Measurements from ENCODE around the gene SEMA3C. TPM values are rescaled to one million over a fixed set of nuclear protein-coding genes. Genes with fewer than 3 reads are reported as not detected.
"Not testable (repeated sequence)": the region's sequence is repeated elsewhere in the genome, so short reads cannot be mapped to it uniquely, and the experiment has no call there.

SEMA3C gene
- total RNA-seq, 1 experiment from 2014 or later: 63.5 TPM

GRCh38 chr7:80926955-80927354 is 8.1 kb upstream of the SEMA3C start:
- DNase-seq (ENCODE audit: low read depth): not testable (repeated sequence)

- DNase-seq (ENCODE audit: low read depth): no peak
Measured at GRCh38 chr7:80924090-80924489, 5.2 kb upstream of the SEMA3C start.

- DNase-seq (ENCODE audit: low read depth): no peak
Measured at GRCh38 chr7:80923211-80923612, 4.4 kb upstream of the SEMA3C start.

GRCh38 chr7:80922253-80923049 is 3.6 kb upstream of the SEMA3C start:
- no peak for DNase-seq (ENCODE audit: low read depth)

- DNase-seq (ENCODE audit: low read depth): no peak
Measured at GRCh38 chr7:80921130-80921529, 2.3 kb upstream of the SEMA3C start.

- no peak for DNase-seq (ENCODE audit: low read depth)
Measured at GRCh38 chr7:80918399-80918798, 452 bp downstream of the SEMA3C start.

GRCh38 chr7:80916770-80917741 is 1.8 kb downstream of the SEMA3C start:
- DNase-seq (ENCODE audit: low read depth): peak; percentile 81

GRCh38 chr7:80910228-80910627 is 8.6 kb downstream of the SEMA3C start:
- DNase-seq (ENCODE audit: low read depth): no peak

- DNase-seq (ENCODE audit: low read depth): no peak
Measured at GRCh38 chr7:80908360-80908797, 10.5 kb downstream of the SEMA3C start.

GRCh38 chr7:80907612-80908011 is 11.2 kb downstream of the SEMA3C start:
- no peak for DNase-seq (ENCODE audit: low read depth)

- no peak for DNase-seq (ENCODE audit: low read depth)
Measured at GRCh38 chr7:80907141-80907601, 11.7 kb downstream of the SEMA3C start.

GRCh38 chr7:80905334-80905733 is 13.5 kb downstream of the SEMA3C start:
- no peak for DNase-seq (ENCODE audit: low read depth)

GRCh38 chr7:80902716-80903308 is 16.0 kb downstream of the SEMA3C start:
- DNase-seq (ENCODE audit: low read depth): no peak

- DNase-seq (ENCODE audit: low read depth): no peak
Measured at GRCh38 chr7:80902019-80902418, 16.8 kb downstream of the SEMA3C start.

GRCh38 chr7:80900583-80901576 is 18.0 kb downstream of the SEMA3C start:
- peak; percentile 58 for DNase-seq (ENCODE audit: low read depth)

- no peak for DNase-seq (ENCODE audit: low read depth)
Measured at GRCh38 chr7:80896906-80897598, 21.8 kb downstream of the SEMA3C start.

- peak; percentile 75 for DNase-seq (ENCODE audit: low read depth)
Measured at GRCh38 chr7:80895056-80895455, 23.8 kb downstream of the SEMA3C start.

- no peak for DNase-seq (ENCODE audit: low read depth)
Measured at GRCh38 chr7:80891259-80891544, 27.6 kb downstream of the SEMA3C start.

GRCh38 chr7:80890426-80891258 is 28.2 kb downstream of the SEMA3C start:
- DNase-seq (ENCODE audit: low read depth): no peak
